Mononuclear cell (primary cell): ENCODE results near the gene OGFOD2. TPM values are rescaled to one million over a fixed set of nuclear protein-coding genes. Genes with fewer than 3 reads are reported as not detected.
"Not testable (repeated sequence)": the region's sequence is repeated elsewhere in the genome, so short reads cannot be mapped to it uniquely, and the experiment has no call there.

Source experiments
- H3K27me3 ChIP-seq: 2 replicates; pipeline ENCODE4 v1.6.0; 2011; ENCODE audit warnings: low read length, control low read depth; ENCODE audit not compliant: insufficient read depth
- H3K4me1 ChIP-seq: 2 replicates; pipeline ENCODE4 v1.5.1; 2011; ENCODE audit warnings: mild to moderate bottlenecking, low read length, control low read depth; ENCODE audit not compliant: insufficient read depth
- H3K4me3 ChIP-seq: 2 replicates; pipeline ENCODE4 v1.5.1; 2011; ENCODE audit warnings: mild to moderate bottlenecking, low read length, moderate library complexity
- H3K9me3 ChIP-seq: 2 replicates; pipeline ENCODE4 v1.5.1; 2011; ENCODE audit warnings: low read depth, mild to moderate bottlenecking, control low read depth, low read length
- total RNA-seq: library from RNA; depleted of rRNA; stranded (reverse); fragments of >200 nt; gene quantifications from one replicate; pipeline ENCODE4 v1.2.3, GENCODE V29; 2012

The OGFOD2 gene
- total RNA-seq, 1 donor, result 4.5 TPM

- Histone ChIP-seq H3K9me3 (no peaks in the 10 kb centered on the region), H3K27me3 (no peaks in the 10 kb centered on the region), H3K4me3 (no peak overlapping the region), H3K4me1 (no peaks in the 10 kb centered on the region)
These were observed 38.4 kb downstream of the OGFOD2 start for GRCh38 chr12:123013185-123014095.

- not testable (repeated sequence) for H3K4me1 ChIP-seq, H3K27me3 ChIP-seq, H3K4me3 ChIP-seq, H3K9me3 ChIP-seq
These were observed 39.4 kb downstream of the OGFOD2 start for GRCh38 chr12:123014473-123014872.

GRCh38 chr12:123017753-123018152, 42.7 kb downstream of the OGFOD2 start:
- no peak overlapping the region for H3K4me3 ChIP-seq
- no peaks in the 10 kb centered on the region for H3K4me1 ChIP-seq
- no peaks in the 10 kb centered on the region for H3K9me3 ChIP-seq

GRCh38 chr12:123019841-123020138, 44.7 kb downstream of the OGFOD2 start:
- Histone ChIP-seq H3K4me1 (no peaks in the 10 kb centered on the region), H3K4me3 (no peak overlapping the region), H3K27me3 (no peaks in the 10 kb centered on the region), H3K9me3 (no peaks in the 10 kb centered on the region)

More at GRCh38 chr12:123017753-123018152, 42.7 kb downstream of the OGFOD2 start:
- no peaks in the 10 kb centered on the region for H3K27me3 ChIP-seq

- no peaks in the 10 kb centered on the region for H3K27me3 ChIP-seq
- no peaks in the 10 kb centered on the region for H3K9me3 ChIP-seq
- H3K4me1 ChIP-seq, result no peaks in the 10 kb centered on the region
- no peak overlapping the region for H3K4me3 ChIP-seq
These were observed 46.9 kb downstream of the OGFOD2 start for GRCh38 chr12:123021688-123022604.

- Histone ChIP-seq H3K4me3 (no peak overlapping the region), H3K27me3 (no peaks in the 10 kb centered on the region), H3K9me3 (no peaks in the 10 kb centered on the region)
These were observed 47.8 kb downstream of the OGFOD2 start for GRCh38 chr12:123022846-123023245.

GRCh38 chr12:123024819-123025391, 49.9 kb downstream of the OGFOD2 start:
- Histone ChIP-seq H3K4me1 (no peaks in the 10 kb centered on the region), H3K27me3 (no peaks in the 10 kb centered on the region), H3K4me3 (no peak overlapping the region), H3K9me3 (no peaks in the 10 kb centered on the region)

More at GRCh38 chr12:123022846-123023245, 47.8 kb downstream of the OGFOD2 start:
- no peaks in the 10 kb centered on the region for H3K4me1 ChIP-seq

GRCh38 chr12:123026094-123026853, 51.2 kb downstream of the OGFOD2 start:
- Histone ChIP-seq H3K9me3 (no peaks in the 10 kb centered on the region), H3K27me3 (no peaks in the 10 kb centered on the region), H3K4me1 (no peaks in the 10 kb centered on the region), H3K4me3 (no peak overlapping the region)

- H3K4me1 ChIP-seq, result peaks cover 3% of the 10 kb centered on the region
- H3K4me3 ChIP-seq, result no peak overlapping the region
- no peaks in the 10 kb centered on the region for H3K27me3 ChIP-seq
- no peaks in the 10 kb centered on the region for H3K9me3 ChIP-seq
These were observed 52.8 kb downstream of the OGFOD2 start for GRCh38 chr12:123027726-123028445.

GRCh38 chr12:123028475-123028874, 53.4 kb downstream of the OGFOD2 start:
- Histone ChIP-seq H3K4me1 (peaks cover 8% of the 10 kb centered on the region), H3K27me3 (no peaks in the 10 kb centered on the region), H3K9me3 (no peaks in the 10 kb centered on the region), H3K4me3 (no peak overlapping the region)

GRCh38 chr12:123029550-123029949, 54.5 kb downstream of the OGFOD2 start:
- Histone ChIP-seq H3K4me1 (peaks cover 19% of the 10 kb centered on the region), H3K27me3 (no peaks in the 10 kb centered on the region), H3K9me3 (no peaks in the 10 kb centered on the region), H3K4me3 (no peak overlapping the region)
